AG10803 (cell line): ENCODE results near the gene RARS2.
A peak's percentile ranks its signal among the peaks of the same experiment; 100 is the strongest.
"Not testable (repeated sequence)": the region's sequence is repeated elsewhere in the genome, so short reads cannot be mapped to it uniquely, and the experiment has no call there.

Experiments used
- DNase-seq: peaks from one replicate; pipeline ENCODE4 v3.0.0; 2010; ENCODE audit warnings: low read depth
- H3K4me3 ChIP-seq: 2 replicates; pipeline ENCODE4 v1.5.1; 2011; ENCODE audit warnings: mild to moderate bottlenecking, low read length, control low read depth
- TF ChIP-seq, protein P1 (sequence below): conservative IDR thresholded peaks from 2 replicates; pipeline ENCODE4 v1.5.1; 2011; ENCODE audit warnings: mild to moderate bottlenecking, low read length, control low read depth, inconsistent platforms

The RARS2 gene

DNA sequence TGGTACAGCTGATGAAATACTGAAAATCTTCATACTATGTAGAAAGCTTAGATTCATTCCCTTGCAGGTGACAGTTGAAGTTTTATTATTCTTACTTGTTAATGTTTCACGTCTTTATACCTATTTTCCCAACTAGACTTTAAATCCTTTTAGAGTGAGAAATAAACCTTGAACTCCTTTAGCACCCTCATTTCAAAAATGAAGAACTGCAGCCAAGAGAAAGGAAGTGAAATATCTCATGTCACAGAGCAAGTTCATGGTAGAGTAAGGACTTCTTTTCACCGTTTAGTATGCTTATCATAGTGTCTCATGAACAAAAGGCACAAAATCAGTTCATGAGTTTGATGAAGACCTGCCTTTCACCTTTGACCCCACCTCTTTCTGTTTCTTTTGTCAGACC is 38.6 kb upstream of the RARS2 start:
- no peak overlapping the region for H3K4me3 ChIP-seq
- TF ChIP-seq, protein P1, sequence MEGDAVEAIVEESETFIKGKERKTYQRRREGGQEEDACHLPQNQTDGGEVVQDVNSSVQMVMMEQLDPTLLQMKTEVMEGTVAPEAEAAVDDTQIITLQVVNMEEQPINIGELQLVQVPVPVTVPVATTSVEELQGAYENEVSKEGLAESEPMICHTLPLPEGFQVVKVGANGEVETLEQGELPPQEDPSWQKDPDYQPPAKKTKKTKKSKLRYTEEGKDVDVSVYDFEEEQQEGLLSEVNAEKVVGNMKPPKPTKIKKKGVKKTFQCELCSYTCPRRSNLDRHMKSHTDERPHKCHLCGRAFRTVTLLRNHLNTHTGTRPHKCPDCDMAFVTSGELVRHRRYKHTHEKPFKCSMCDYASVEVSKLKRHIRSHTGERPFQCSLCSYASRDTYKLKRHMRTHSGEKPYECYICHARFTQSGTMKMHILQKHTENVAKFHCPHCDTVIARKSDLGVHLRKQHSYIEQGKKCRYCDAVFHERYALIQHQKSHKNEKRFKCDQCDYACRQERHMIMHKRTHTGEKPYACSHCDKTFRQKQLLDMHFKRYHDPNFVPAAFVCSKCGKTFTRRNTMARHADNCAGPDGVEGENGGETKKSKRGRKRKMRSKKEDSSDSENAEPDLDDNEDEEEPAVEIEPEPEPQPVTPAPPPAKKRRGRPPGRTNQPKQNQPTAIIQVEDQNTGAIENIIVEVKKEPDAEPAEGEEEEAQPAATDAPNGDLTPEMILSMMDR, result no peak
- DNase-seq, result no peak

DNA sequence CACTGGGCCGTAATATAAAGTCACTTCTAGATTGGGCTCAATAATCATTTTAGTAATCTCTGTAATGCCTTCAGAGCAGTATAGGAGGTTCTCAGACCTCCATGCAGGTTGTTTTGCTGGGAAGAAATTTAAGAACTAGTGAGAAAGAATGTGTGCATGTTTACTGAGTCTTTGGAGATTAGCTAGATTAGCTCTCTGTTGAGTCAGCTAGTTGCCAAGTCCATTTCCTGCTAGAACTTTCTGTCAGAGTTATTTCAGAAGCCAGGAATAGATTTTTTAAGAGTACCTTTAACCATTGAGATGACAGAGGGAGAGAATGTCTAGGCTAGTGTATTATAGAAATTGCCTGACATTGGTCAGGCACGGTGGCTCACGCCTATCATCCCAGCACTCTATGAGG is 33.5 kb upstream of the RARS2 start:
- H3K4me3 ChIP-seq, result no peak overlapping the region
- DNase-seq, result peak; percentile 22
- TF ChIP-seq, protein P1, result no peak

DNA sequence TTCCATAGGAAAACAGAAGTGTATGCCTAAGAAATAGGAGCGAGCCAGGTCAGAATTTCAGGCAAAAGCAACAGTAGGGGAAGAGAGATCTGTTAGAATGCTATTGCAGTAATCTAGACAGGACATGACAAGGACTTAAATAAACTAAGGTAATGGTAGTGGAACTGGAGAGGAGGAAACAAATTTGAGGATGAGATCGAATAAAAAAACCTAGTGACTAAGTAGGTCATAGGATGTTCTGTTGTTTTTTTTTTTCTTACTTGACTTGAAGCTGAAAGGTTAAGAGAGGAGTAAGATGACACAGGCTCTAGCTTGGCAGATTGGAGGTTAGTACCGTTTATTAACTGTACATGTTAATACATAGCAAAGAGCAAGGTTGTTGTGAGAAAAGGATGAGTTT is 28.7 kb upstream of the RARS2 start:
- no peak for DNase-seq
- TF ChIP-seq, protein P1, result no peak
- no peak overlapping the region for H3K4me3 ChIP-seq

DNA sequence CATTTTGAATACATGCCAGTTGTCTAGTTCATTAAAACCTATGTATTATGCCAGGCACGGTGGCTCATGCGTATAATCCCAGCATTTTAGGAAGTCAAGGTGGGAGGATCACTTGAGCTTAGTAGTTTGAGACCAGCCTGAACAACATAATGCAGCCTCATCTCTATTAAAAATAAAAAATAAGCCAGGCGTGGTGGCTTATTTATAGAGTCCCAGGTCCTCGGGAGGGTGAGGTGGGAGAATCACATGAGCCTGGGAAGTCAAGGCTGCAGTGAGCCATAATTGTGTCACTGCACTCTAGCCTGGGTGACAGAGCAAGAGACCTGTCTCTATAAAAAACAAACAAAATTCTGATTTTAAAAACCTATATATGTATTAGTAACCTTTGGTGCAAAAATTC is 27.6 kb upstream of the RARS2 start:
- TF ChIP-seq, protein P1, result no peak
- H3K4me3 ChIP-seq, result no peak overlapping the region

DNA sequence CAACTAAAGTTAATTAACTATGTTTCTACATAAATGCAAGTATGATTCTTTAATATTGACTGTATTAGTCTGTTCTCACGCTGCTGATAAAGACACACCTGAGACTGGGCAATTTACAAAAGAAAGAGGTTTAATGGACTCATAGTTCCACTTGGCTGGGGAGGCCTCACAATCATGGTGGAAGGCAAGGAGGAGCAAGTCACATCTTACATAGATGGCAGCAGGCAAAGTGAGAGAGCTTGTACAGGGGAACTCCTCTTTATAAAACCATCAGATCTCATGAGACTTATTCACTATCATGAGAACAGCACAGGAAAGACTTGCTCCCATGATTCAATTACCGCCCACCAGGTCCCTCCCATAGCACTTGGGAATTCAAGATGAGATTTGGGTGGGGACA is 23.2 kb upstream of the RARS2 start:
- not testable (repeated sequence) for H3K4me3 ChIP-seq, DNase-seq

More for the DNA sequence above, 27.6 kb upstream of the RARS2 start:
- DNase-seq, result no peak

DNA sequence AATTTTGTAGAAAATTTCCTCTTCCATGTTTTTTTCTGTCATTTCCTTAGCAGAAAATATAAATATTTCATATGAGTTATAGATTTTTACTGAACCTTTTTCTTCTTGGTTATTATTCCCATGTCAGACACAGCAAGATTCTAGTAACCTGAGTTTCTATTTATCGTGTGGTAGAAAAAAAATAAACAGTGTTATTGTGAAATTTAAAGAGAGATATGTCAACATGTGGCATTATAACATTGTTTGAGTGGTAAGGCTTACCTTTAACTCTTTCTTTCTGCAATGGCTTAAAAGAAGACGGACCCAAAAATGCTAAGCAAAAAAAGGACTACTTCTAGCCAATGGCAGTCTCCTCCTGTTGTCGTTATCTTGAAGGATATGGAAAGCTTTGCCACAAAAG is 19.0 kb upstream of the RARS2 start:
- no peak for DNase-seq
- TF ChIP-seq, protein P1, result no peak
- H3K4me3 ChIP-seq, result no peak overlapping the region

DNA sequence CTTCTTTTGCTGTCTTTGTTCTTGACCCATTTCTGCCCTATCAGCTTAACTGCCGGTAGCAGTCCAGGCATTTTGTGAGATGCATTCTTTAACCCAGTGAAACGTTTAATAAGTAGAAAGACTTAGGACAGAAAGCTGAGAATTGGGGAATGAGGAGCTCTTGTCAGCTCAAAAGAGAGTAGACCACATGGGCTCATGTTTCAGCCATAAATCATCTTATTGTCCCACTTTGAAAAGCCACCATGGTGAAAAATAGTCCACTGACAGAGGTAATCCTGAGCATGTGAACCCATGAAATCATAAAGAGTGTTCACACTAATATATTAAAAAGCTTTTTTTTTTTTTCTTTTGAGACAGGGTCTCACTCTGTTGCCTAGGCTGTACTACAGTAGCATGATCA is 16.4 kb upstream of the RARS2 start:
- DNase-seq, result no peak
- TF ChIP-seq, protein P1, result no peak
- no peak overlapping the region for H3K4me3 ChIP-seq

DNA sequence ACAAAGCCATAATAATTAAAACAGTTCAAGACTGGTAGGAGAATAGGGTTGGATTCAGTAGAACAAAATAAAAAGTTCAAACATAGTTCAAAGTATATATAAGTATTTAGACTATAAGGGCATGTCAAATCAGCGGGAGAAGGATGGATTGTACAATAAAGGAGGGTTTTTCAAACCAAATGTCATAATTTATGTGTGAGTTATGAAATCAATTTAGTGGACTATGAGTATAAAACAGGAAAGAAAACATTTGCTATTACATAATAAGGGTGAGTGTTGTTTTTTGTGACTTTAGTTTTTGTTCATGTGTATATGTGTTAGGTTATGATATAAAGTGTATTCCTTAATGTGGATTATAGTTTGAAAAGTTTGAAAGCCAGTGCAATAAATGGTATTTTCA is 10.8 kb upstream of the RARS2 start:
- no peak overlapping the region for H3K4me3 ChIP-seq
- DNase-seq, result no peak
- TF ChIP-seq, protein P1, result no peak
